Thyroid gland (tissue), 4 donors: ENCODE measurements around the gene IRX4. TPM values are rescaled to one million over a fixed set of nuclear protein-coding genes. Genes with fewer than 3 reads are reported as not detected.

Experiments used
- DNase-seq, 2 donors: peaks; one replicate each; pipeline ENCODE4 v3.0.0-alpha.2; 2019
- H3K27ac ChIP-seq, 3 donors: fragments of 200-600 bp; sonication (generic); 1 replicate in 2 of 3; 2 replicates in 1 of 3; pipeline ENCODE4 v1.5.1; 2016 to 2019; ENCODE audit warnings: mild to moderate bottlenecking in 1 of 3, moderate library complexity in 1 of 3
- H3K27me3 ChIP-seq: fragments of 200-600 bp; sonication (generic); one replicate; pipeline ENCODE4 v1.5.1; 2019
- H3K36me3 ChIP-seq, 2 donors: fragments of 200-600 bp; sonication (generic); one replicate each; pipeline ENCODE4 v1.5.1; 2016 to 2019
- H3K4me1 ChIP-seq, 2 donors: fragments of 200-600 bp; sonication (generic); one replicate each; pipeline ENCODE4 v1.5.1; 2017 to 2019
- H3K4me3 ChIP-seq, 3 donors: fragments of 200-600 bp; sonication (generic); replicated peaks in 1 of 3; 1 replicate in 2 of 3; 2 replicates in 1 of 3; pipeline ENCODE4 v1.5.1; 2016; ENCODE audit warnings: mild to moderate bottlenecking in 1 of 3
- H3K9me3 ChIP-seq: fragments of 200-600 bp; sonication (generic); one replicate; pipeline ENCODE4 v1.5.1; 2017
- POLR2A ChIP-seq, 2 donors: fragments of 450-650 bp; IDR thresholded peaks; one replicate each; pipeline ENCODE4 v1.6.1; 2017; ENCODE audit warnings: antibody characterized with exemption in 2 of 2, mild to moderate bottlenecking in 2 of 2, moderate library complexity in 1 of 2
- WGBS, 2 donors: methylation state at CpG; one replicate each; pipeline ENCODE4 v1.1.5; 2017; 5-methylcytosine and 5-hydroxymethylcytosine counted together
- intact Hi-C: fragments of 100-400 bp; cut with DNase I; formaldehyde crosslinking; loops from one replicate; pipeline ENCODE4 v1.15.1; 2023
- total RNA-seq, 4 donors: library from RNA; depleted of rRNA; stranded (reverse); fragments of >200 nt; gene quantifications; one replicate each; pipeline ENCODE4 v1.2.3, GENCODE V29; 2016
- TF ChIP-seq, protein P1 (sequence below), 6 experiments: fragments of 200-600 bp in 3 of 6; fragments of 450-650 bp in 3 of 6; sonication (generic) in 3 of 6; IDR thresholded peaks; one replicate each; pipeline ENCODE4 v1.5.1; 2016 to 2019; ENCODE audit warnings: antibody characterized with exemption in 6 of 6, mild to moderate bottlenecking in 2 of 6, inconsistent platforms in 1 of 6, moderate library complexity in 1 of 6

Gene IRX4
- total RNA-seq, 4 donors from 2014 or later = not detected

DNA sequence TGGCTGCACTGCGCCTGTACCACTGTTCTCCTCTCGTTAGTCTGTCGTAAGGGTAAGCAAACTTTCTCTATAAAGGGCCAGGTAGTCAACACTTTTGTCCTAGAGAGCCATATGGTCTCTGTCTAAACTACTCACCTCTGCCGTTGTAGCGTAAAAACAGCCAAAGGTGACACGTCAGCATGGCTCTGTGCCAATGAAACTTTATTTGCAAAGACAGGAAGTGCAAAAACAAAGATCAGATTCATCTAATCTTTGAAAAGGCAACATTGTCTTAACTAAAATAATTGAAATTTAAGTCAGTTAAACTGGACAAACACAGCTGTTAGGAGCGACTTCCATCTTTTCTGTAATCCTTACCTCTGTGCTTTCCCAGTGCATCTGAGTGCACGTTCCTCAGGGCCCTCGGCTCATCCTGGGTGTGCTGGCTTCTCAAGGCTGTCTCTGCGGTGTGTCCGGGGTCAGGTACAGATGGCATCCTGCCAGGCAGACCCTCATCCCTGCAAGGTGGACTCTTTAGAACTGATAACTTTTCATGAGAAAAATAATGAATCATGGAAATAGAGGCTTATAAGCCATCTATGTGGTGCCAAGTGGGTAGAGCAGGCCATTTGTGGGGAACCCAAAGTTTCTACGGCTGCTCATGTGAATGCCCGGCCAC is 35.2 kb upstream of the IRX4 start:
- 58 to 66% methylated on average over 13 of the region's 13 CpGs for WGBS, 2 donors
- Histone ChIP-seq H3K36me3 (no peaks in the 10 kb centered on the region), H3K9me3 (no peaks in the 10 kb centered on the region), H3K4me3 (no peak overlapping the region), H3K27ac (no peak overlapping the region), H3K4me1 (no peaks in the 10 kb centered on the region), H3K27me3 (no peaks in the 10 kb centered on the region)
- intact Hi-C loops = no loop called here
- no peak for TF ChIP-seq POLR2A (IDR thresholded peaks at IDR 0.05)
- TF ChIP-seq, protein P1, sequence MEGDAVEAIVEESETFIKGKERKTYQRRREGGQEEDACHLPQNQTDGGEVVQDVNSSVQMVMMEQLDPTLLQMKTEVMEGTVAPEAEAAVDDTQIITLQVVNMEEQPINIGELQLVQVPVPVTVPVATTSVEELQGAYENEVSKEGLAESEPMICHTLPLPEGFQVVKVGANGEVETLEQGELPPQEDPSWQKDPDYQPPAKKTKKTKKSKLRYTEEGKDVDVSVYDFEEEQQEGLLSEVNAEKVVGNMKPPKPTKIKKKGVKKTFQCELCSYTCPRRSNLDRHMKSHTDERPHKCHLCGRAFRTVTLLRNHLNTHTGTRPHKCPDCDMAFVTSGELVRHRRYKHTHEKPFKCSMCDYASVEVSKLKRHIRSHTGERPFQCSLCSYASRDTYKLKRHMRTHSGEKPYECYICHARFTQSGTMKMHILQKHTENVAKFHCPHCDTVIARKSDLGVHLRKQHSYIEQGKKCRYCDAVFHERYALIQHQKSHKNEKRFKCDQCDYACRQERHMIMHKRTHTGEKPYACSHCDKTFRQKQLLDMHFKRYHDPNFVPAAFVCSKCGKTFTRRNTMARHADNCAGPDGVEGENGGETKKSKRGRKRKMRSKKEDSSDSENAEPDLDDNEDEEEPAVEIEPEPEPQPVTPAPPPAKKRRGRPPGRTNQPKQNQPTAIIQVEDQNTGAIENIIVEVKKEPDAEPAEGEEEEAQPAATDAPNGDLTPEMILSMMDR (IDR thresholded peaks at IDR 0.05) = no peak
- DNase-seq = no peak

DNA sequence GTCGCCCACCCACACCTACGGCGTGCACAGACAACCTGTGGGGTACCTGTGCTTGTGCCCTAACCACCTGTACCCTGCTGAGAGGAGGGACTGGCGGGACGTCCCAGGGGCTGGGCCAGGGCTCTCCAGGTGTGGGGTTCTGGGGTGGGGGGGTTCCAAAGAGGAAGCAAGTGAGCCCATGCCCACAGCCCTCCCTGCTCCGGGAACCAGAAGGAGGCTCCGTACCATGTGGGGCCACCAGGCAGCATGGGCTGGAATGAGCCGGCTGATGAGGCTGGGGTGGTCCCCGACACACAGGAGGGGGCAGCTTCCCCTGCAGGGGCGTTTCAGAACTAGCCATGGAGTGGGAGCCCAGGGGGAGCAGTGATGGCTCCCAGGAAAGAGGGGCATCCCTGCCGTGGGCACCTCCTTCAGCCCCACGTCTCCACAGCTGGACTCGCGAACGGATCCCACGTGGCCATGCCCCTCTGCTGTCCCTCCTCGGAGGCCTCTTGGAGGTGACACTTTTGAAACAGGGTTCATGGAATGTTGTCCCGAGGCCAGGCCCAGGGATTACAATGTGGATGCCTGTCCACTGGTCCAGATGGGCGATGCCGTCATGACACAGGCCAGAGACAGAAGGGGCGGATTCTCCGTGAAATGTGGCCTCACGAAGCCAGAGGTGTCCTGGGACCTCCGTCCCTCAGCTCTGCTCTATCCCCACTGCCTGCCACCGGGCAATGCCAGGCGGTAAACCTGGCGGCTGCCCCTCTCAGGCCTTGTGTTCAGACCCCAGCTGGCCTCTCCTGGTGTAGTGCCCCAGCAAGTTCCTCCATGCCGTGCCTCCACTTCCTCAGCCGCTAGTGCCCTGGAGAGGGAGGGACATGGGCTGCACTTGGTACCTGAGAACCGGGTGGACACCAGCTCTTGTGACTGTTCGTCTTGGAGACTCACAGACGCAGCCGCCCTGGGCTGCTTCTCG is 33.6 kb upstream of the IRX4 start:
- H3K36me3 ChIP-seq = no peaks in the 10 kb centered on the region
- H3K4me1 ChIP-seq = no peaks in the 10 kb centered on the region
- intact Hi-C loops = no loop called here
- no peak overlapping the region for H3K27ac ChIP-seq
- no peaks in the 10 kb centered on the region for H3K9me3 ChIP-seq
- TF ChIP-seq, protein P1 (IDR thresholded peaks at IDR 0.05) = no peak
- TF ChIP-seq POLR2A (IDR thresholded peaks at IDR 0.05) = no peak
- no peak overlapping the region for H3K4me3 ChIP-seq
- DNase-seq = no peak
- WGBS, 2 donors = 87 to 89% methylated on average over 15 to 26 of the region's 34 CpGs
- no peaks in the 10 kb centered on the region for H3K27me3 ChIP-seq

DNA sequence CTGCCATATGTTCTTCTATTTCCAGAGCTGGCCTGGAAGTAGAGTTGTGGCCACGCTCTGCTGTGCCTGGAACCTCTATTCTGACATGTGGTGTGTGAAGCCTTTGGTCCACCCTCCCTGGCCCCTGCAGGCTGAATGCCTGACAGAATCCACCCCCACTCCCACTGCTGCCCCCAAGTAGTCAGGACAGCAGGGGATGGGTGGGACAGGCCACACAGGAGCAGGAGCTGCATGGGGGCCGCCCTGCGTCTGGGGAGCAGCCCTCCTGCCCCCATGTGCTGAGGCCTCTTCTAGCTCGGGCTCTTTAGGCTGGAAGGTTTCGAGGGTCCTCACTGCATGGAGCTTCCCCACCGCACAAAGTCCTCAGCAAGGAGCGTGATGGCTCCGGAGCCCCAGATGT is 32.6 kb upstream of the IRX4 start:
- TF ChIP-seq, protein P1 (IDR thresholded peaks at IDR 0.05) = no peak
- TF ChIP-seq POLR2A (IDR thresholded peaks at IDR 0.05) = no peak
- H3K27ac ChIP-seq = no peak overlapping the region
- no peaks in the 10 kb centered on the region for H3K36me3 ChIP-seq
- H3K27me3 ChIP-seq = no peaks in the 10 kb centered on the region
- WGBS, 2 donors = 95 to 100% methylated on average over 4 to 8 of the region's 8 CpGs
- no peaks in the 10 kb centered on the region for H3K9me3 ChIP-seq
- no peak overlapping the region for H3K4me3 ChIP-seq
- DNase-seq = no peak
- H3K4me1 ChIP-seq = no peaks in the 10 kb centered on the region
- intact Hi-C loops = no loop called here

DNA sequence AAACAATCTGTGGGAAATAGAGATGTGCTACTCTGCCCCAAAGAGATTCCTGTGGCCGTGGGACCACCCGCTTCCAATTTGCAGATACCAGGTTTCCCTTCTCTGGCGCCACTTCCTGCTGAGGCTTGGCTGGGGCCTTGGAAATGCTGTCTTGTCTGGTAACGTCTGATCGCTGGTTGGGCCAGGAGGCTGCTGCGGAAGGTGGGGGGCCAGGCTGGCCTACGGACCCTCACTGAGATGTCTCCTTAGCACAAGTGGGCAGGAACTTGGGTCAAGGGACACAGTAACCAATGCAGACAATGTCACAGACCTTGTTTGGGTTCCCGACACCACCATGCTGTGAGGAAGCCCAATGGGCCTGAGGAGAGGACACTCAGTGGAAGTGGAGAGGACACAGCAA is 31.7 kb upstream of the IRX4 start:
- Histone ChIP-seq H3K27me3 (no peaks in the 10 kb centered on the region), H3K27ac (no peak overlapping the region), H3K4me3 (no peak overlapping the region), H3K4me1 (no peaks in the 10 kb centered on the region), H3K9me3 (no peaks in the 10 kb centered on the region), H3K36me3 (no peaks in the 10 kb centered on the region)
- WGBS, 2 donors = 89 to 90% methylated on average over 6 to 8 of the region's 8 CpGs
- TF ChIP-seq, protein P1 (IDR thresholded peaks at IDR 0.05) = no peak
- no peak for TF ChIP-seq POLR2A (IDR thresholded peaks at IDR 0.05)
- no peak for DNase-seq
- intact Hi-C loops = no loop called here

DNA sequence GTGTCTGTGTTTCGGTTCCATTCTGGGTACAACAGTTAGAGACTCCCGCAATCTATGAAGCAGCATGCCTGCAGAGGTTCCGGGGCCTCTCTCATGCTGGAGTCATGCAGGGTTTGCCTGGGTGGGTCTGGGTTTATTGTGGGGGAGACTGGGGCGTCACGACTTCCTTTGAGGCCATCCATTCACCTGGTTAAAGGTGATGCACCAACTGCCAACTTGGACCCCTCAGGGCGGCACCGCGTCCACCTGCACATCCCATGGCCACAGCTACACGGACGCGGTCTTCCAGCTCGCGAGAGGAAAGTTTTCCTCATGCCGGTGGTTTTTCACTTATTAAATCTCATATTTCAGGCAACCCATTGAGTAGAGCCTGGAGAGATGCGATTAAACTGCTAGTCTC is 30.9 kb upstream of the IRX4 start:
- DNase-seq = no peak
- TF ChIP-seq, protein P1 (IDR thresholded peaks at IDR 0.05) = no peak
- H3K27me3 ChIP-seq = no peaks in the 10 kb centered on the region
- H3K36me3 ChIP-seq = no peaks in the 10 kb centered on the region
- no peaks in the 10 kb centered on the region for H3K4me1 ChIP-seq
- intact Hi-C loops = no loop called here
- no peaks in the 10 kb centered on the region for H3K9me3 ChIP-seq
- no peak overlapping the region for H3K27ac ChIP-seq
- H3K4me3 ChIP-seq = no peak overlapping the region
- WGBS, 2 donors = 94 to 95% methylated on average over 15 of the region's 15 CpGs
